ENCODE measurements around the gene RPS6KC1. TPM values are rescaled to one million over a fixed set of nuclear protein-coding genes. Genes with fewer than 3 reads are reported as not detected.

RPS6KC1 gene
- total and polyA plus RNA-seq, 2 donors (not counting 3 experiments of a cell fraction or from before 2014, with no cell fraction given), result 5.1 to 18.6 TPM

DNA sequence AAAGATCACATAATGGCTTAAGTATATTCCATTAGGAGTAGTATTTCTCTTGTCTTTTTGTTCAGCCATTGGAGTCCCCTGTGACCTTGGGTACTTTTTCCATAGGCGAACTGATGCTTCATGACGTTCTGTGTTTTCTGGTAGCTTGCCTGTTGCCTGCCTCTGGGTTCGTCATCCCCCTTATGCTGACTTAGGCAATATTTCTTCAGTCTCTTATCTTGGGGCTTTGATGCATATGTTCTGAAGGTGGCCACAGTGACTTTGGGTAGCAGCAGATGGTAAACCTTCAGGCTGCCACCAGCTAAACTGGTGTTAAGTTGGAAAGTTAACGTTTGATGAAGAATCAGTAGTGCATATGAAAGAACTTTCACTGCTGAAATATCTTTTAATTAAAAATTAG lies 170.2 kb downstream of the RPS6KC1 start:
- H3K4me1 ChIP-seq (ENCODE audit: control insufficient read depth, extremely low read depth, insufficient read depth, low read length), result no peaks in the 10 kb centered on the region
- no peaks in the 10 kb centered on the region for H3K36me3 ChIP-seq (ENCODE audit: control insufficient read depth in 2 of 2, extremely low read depth in 1 of 2, insufficient read depth in 2 of 2, low read length in 2 of 2)
- H3K27ac ChIP-seq (ENCODE audit: insufficient read depth, low read depth, low read length), result no peak overlapping the region
- H3K9me1 ChIP-seq (replicated peaks; ENCODE audit: control insufficient read depth, extremely low read depth, insufficient read depth, low read length), result no peaks in the 10 kb centered on the region
- H3K27me3 ChIP-seq (ENCODE audit: control insufficient read depth in 2 of 2, insufficient read depth in 2 of 2, low read length in 2 of 2), result no peaks in the 10 kb centered on the region
- no TSS peak for BruUV-seq (replicated peaks)
- H3K9ac ChIP-seq (replicated peaks; ENCODE audit: extremely low read depth, insufficient read depth, low read length), result no peak overlapping the region
- intact Hi-C loops (cut with micrococcal nuclease) (no loop called here), dilution Hi-C loops (cut with MboI; ENCODE audit: extremely low pct_ligation_motif_present, low sequenced_read_pairs) (no loop called here)
- H2AFZ ChIP-seq (ENCODE audit: low read depth, low read length), result no peak overlapping the region
- H3K9me3 ChIP-seq (replicated peaks; ENCODE audit: control insufficient read depth, insufficient read depth, low read length), result no peaks in the 10 kb centered on the region
- H3K4me2 ChIP-seq (ENCODE audit: insufficient read depth, low read length), result no peak overlapping the region
- ChIA-PET POLR2A (no interaction called here), CTCF (no interaction called here)
- DNase-seq (ENCODE audit: low read depth, low spot score) (no peak), FAIRE-seq (no peak)
- TF ChIP-seq GATA2 (IDR thresholded peaks at IDR 0.05; ENCODE audit: insufficient read depth, insufficient read length, low read depth, low read length) (no peak), JUN (IDR thresholded peaks at IDR 0.05; ENCODE audit: borderline replicate concordance, insufficient read depth, insufficient read length, low read depth) (no peak), FOS (IDR thresholded peaks at IDR 0.05; ENCODE audit: borderline replicate concordance, insufficient read depth, low read length) (no peak), POLR2A (IDR thresholded peaks at IDR 0.05; ENCODE audit: low read depth, low read length) (no peak), EZH2 (IDR thresholded peaks at IDR 0.05; ENCODE audit: borderline replicate concordance, low read depth, low read length, severe bottlenecking) (no peak), POLR2AphosphoS5 (IDR thresholded peaks at IDR 0.05; ENCODE audit: insufficient read depth, low read depth, low read length) (no peak), MYC (IDR thresholded peaks at IDR 0.05; ENCODE audit: low read depth, low read length) (no peak)
- TF ChIP-seq, protein P1, sequence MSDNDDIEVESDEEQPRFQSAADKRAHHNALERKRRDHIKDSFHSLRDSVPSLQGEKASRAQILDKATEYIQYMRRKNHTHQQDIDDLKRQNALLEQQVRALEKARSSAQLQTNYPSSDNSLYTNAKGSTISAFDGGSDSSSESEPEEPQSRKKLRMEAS (IDR thresholded peaks at IDR 0.05; ENCODE audit: insufficient read depth, insufficient read length), result no peak
- TF ChIP-seq, protein P2, sequence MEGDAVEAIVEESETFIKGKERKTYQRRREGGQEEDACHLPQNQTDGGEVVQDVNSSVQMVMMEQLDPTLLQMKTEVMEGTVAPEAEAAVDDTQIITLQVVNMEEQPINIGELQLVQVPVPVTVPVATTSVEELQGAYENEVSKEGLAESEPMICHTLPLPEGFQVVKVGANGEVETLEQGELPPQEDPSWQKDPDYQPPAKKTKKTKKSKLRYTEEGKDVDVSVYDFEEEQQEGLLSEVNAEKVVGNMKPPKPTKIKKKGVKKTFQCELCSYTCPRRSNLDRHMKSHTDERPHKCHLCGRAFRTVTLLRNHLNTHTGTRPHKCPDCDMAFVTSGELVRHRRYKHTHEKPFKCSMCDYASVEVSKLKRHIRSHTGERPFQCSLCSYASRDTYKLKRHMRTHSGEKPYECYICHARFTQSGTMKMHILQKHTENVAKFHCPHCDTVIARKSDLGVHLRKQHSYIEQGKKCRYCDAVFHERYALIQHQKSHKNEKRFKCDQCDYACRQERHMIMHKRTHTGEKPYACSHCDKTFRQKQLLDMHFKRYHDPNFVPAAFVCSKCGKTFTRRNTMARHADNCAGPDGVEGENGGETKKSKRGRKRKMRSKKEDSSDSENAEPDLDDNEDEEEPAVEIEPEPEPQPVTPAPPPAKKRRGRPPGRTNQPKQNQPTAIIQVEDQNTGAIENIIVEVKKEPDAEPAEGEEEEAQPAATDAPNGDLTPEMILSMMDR (IDR thresholded peaks at IDR 0.05; ENCODE audit: extremely low read depth in 1 of 2, insufficient read depth in 1 of 2, low read depth in 1 of 2, low read length in 2 of 2), result no peak
- no peak overlapping the region for H3K4me3 ChIP-seq (replicated peaks in 1 of 3; ENCODE audit: insufficient read depth in 1 of 3, low read depth in 1 of 3, low read length in 3 of 3)
- H4K20me1 ChIP-seq (replicated peaks; ENCODE audit: control insufficient read depth, extremely low read depth, insufficient read depth, low read length), result no peaks in the 10 kb centered on the region
- no peaks in the 10 kb centered on the region for H3K79me2 ChIP-seq (ENCODE audit: control insufficient read depth, insufficient read depth, low read length)

Data from endothelial cell of umbilical vein (primary cell).